Mucosa of rectum (tissue), 2 donors: ENCODE data around the gene RAVER1.

Experiments
- H3K27ac ChIP-seq, 2 donors: one replicate each; pipeline ENCODE4 v1.7.0; 2013; ENCODE audit warnings: inconsistent platforms in 2 of 2, low read depth in 2 of 2, low read length in 2 of 2
- H3K27me3 ChIP-seq, 2 donors: one replicate each; pipeline ENCODE4 v1.7.0; 2013; ENCODE audit warnings: low read length in 2 of 2; ENCODE audit not compliant: control insufficient read depth in 2 of 2, insufficient read depth in 2 of 2
- H3K36me3 ChIP-seq, 2 donors: one replicate each; pipeline ENCODE4 v1.7.0; 2013; ENCODE audit warnings: low read length in 2 of 2; ENCODE audit not compliant: control insufficient read depth in 2 of 2, insufficient read depth in 2 of 2
- H3K4me1 ChIP-seq, 2 donors: one replicate each; pipeline ENCODE4 v1.7.0; 2013; ENCODE audit warnings: low read length in 2 of 2, mild to moderate bottlenecking in 1 of 2; ENCODE audit not compliant: control insufficient read depth in 2 of 2, insufficient read depth in 2 of 2
- H3K4me3 ChIP-seq, 2 donors: one replicate each; pipeline ENCODE4 v1.7.0; 2013; ENCODE audit warnings: low read length in 2 of 2
- H3K9ac ChIP-seq, 2 donors: one replicate each; pipeline ENCODE4 v1.7.0; 2013; ENCODE audit warnings: low read length in 2 of 2, low read depth in 1 of 2, mild to moderate bottlenecking in 1 of 2
- H3K9me3 ChIP-seq, 2 donors: one replicate each; pipeline ENCODE4 v1.7.0; 2013; ENCODE audit warnings: low read length in 2 of 2; ENCODE audit not compliant: control insufficient read depth in 2 of 2
- donor health status: healthy.
- donor health status: Normal muscosa, but diverticular disease.

Gene RAVER1

DNA sequence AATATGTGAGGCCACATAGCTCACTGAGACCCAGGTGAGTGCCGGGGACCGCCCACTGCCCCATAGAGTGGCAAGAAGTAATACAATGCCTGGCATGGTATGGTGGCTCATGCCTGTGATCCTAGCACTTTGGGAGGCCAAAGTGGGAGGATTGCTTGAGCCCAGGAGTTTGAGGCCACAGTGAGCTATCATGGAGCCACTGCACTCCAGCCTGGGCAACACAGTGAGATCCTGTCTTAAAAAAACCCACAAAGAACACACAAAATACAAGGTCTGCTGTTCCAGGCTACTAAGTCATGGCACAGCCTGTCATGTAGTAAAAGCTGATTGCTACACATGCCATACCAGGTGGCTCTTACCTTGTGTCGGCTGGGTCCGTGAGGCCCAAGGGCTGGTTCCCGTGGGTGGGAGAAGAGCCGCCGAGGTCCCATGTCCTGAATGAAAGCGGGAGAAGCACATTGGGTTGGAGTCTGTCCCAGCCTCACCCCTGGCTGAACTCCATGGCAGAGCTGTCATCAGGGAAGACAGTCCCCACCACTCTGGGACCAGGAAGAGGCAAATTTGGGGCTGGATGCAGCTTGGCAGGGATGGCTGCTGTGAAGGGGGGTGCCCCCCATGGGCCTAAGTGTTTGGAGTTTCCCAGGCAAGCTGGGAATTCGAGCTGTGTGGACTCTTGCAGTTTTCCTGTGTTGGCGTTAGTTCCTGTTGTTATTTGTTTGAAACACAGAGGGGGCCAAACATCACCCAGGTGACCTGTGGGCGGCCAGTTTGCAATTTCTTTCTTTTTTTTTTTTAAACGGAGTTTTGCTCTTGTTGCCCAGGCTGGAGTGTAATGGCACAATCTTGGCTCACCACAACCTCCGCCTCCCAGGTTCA is 14.3 kb downstream of the RAVER1 start:
- no peak overlapping the region for H3K4me3 ChIP-seq
- H3K9me3 ChIP-seq: no peaks in the 10 kb centered on the region
- no peak overlapping the region for H3K27ac ChIP-seq
- no peaks in the 10 kb centered on the region for H3K27me3 ChIP-seq
- H3K36me3 ChIP-seq: peaks cover 29 to 42% of the 10 kb centered on the region in 2 donors
- H3K9ac ChIP-seq: no peak overlapping the region
- H3K4me1 ChIP-seq: peaks cover 29 to 30% of the 10 kb centered on the region in 2 donors

DNA sequence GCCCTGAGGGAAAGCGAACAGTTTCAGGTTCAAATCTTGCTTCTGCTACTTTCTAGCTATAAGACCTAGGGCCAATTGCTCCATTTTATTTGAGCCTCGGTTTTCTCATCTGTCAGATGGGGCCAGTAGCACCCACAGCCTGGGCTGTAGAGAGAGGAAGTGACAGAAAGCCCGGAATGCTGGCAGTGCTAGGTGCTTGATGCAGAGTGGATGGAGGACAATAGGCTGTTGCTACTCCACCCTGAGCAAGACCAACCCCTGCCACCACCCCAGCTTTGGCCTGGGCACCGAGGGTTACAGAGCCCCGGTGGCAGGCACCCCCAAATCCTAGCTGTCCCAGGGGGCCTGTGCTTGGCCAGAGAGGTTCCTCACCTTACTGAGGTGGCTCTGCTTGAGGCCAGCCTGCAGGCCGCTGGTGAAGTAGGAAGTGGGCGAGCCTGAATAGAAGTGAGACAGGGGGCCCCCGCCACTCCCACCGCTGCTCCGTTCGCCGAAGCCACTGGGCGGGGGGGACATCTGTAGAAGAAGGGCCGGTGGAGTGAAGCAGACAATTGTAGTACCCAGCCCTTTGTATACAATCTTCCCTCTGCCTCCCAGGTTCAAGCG is 15.4 kb downstream of the RAVER1 start:
- Histone ChIP-seq H3K4me3 (no peak overlapping the region), H3K27me3 (no peaks in the 10 kb centered on the region), H3K4me1 (peaks cover 28% of the 10 kb centered on the region in 2 donors), H3K9me3 (no peaks in the 10 kb centered on the region), H3K36me3 (peaks cover 29 to 37% of the 10 kb centered on the region in 2 donors), H3K27ac (no peak overlapping the region), H3K9ac (no peak overlapping the region)

DNA sequence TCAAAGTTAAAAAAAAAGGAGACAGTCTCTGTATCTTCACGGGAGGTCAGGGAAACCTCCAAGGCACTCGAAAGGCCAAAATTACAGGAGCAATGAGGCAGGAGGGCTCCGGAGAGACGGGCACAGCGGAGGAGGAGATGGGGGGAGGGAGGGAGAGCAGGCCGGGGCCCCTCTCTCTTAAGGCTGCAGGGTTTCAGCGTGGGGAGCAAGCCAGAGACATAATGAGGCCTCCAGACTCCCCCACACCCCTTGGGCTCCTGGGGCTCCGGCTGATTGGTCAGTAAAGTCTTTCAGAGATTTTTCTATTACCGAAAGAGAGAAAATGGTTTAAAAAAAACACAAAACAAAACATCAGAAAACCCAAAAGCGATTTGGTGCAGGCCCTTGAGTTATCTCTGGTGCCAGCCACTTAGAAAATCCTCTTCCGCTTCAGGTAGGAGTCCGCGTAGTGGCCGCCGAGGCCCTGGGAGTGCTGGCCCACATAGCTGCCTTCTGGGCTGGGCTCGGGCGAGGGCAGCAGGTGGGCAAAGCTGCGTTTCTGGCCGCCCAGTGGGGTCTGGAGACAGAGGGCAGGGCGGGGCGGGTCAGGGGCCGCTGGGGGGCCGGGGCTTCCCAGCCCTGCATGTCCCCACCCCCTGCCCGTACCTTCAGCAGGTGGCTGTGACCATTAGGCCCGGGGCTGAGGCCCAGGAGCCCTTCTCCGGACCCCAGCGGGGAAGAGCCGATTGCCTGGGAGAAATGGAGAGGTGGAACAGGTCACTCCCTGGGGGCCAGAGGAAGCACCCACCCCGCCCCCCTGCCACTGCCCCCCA is 16.1 kb downstream of the RAVER1 start:
- Histone ChIP-seq H3K27ac (no peak overlapping the region), H3K9me3 (no peaks in the 10 kb centered on the region), H3K4me3 (no peak overlapping the region), H3K4me1 (peaks cover 20 to 21% of the 10 kb centered on the region in 2 donors), H3K27me3 (no peaks in the 10 kb centered on the region), H3K9ac (no peak overlapping the region), H3K36me3 (peaks cover 26 to 32% of the 10 kb centered on the region in 2 donors)

GRCh38 chr19:10316229-10317044 is 16.9 kb downstream of the RAVER1 start:
- Histone ChIP-seq H3K9ac (peak overlapping the region in 1 of 2 donors; percentile 52), H3K4me3 (peak overlapping the region; percentile 81 to 83), H3K27ac (peak overlapping the region in 1 of 2 donors; percentile 52), H3K4me1 (peaks cover 13% of the 10 kb centered on the region in 2 donors), H3K9me3 (no peaks in the 10 kb centered on the region), H3K27me3 (no peaks in the 10 kb centered on the region), H3K36me3 (peaks cover 18 to 29% of the 10 kb centered on the region in 2 donors)

DNA sequence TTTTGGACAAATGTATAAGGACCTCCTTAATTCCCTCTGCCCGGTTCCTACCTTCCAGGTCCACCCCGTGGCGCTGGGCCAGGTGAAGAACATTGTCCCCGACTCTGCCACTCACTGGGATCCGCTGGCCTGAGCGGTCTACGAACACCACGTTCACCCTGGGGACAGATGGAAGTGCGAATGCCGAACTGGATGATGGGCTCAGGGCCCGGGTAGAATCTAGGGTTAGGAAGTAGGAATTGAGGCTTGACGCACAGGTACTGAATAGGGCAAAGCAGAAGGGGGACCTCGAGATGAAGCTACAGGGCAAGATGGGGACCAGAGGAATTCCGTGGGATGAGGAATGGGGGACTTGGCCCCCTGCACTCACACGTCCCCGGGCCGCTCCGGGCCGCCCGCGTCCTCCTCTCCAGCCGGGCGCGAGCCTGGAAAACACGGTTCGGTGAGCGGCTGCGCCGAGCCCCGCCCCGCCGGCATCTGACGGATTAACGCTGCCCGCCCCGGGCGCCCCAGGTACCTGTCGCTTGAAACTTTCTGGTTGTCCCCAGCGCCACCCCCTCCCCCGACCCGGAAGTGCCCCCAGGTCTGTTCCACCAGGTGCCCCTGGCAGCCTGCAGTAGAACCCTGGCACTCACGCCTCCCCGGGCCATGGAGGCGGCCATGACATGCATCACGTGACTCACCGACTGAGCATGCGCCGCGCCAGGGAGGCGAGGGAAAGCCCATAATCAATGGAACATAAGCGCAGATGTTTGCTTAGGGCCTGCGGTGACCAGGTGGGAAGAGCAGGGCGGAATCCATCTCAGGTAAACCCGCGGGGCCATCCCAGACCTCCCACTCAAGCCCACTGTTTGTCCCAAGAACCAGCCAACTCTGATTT is 17.8 kb downstream of the RAVER1 start, which contains the start of gene FDX2:
Gene FDX2 (minus strand): TSS at position 681 of the 880 bp plus-strand sequence. CDS start 19 bp downstream, at position 662.
- H3K9ac ChIP-seq: peak within 1 kb of the TSS; percentile 52 to 54
- peaks cover 5 to 6% of the 10 kb centered on the region in 2 donors for H3K4me1 ChIP-seq
- H3K4me3 ChIP-seq: peak within 1 kb of the TSS; percentile 81 to 83
- peak within 1 kb of the TSS in 1 of 2 donors; percentile 52 for H3K27ac ChIP-seq
- no peaks in the 10 kb centered on the region for H3K27me3 ChIP-seq
- H3K9me3 ChIP-seq: no peaks in the 10 kb centered on the region
- peaks cover 17 to 22% of the 10 kb centered on the region in 2 donors for H3K36me3 ChIP-seq

DNA sequence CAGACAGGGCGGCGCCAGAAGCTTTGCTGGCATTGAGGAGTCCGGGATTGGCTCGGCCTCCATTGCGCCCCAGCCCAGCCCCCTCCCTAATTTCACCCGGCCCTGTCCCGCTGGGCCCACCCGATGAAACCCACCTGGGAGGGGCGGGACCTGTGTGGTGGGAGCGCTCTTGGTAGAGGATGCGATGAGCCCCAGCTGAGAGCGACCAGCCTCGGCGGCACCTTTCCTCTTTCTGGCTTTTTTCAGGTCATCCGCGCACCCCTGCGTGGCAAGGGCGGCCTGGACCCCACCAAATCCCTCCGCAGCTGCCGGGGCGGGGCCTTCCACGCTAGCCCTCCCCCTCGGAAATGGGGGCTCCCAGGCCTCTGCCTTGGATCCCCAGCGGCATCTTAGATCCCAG is 23.9 kb downstream of the RAVER1 start, which contains the start of gene ZGLP1:
Gene ZGLP1 (minus strand): TSS at position 393 of the 400 bp plus-strand sequence.
- no peak within 1 kb of the TSS for H3K4me3 ChIP-seq
- no peak within 1 kb of the TSS for H3K27ac ChIP-seq
- H3K27me3 ChIP-seq: no peaks in the 10 kb centered on the region
- no peak within 1 kb of the TSS for H3K9ac ChIP-seq
- H3K9me3 ChIP-seq: no peaks in the 10 kb centered on the region
- H3K36me3 ChIP-seq: peaks cover 0 to 2% of the 10 kb centered on the region in 2 donors
- no peaks in the 10 kb centered on the region for H3K4me1 ChIP-seq

DNA sequence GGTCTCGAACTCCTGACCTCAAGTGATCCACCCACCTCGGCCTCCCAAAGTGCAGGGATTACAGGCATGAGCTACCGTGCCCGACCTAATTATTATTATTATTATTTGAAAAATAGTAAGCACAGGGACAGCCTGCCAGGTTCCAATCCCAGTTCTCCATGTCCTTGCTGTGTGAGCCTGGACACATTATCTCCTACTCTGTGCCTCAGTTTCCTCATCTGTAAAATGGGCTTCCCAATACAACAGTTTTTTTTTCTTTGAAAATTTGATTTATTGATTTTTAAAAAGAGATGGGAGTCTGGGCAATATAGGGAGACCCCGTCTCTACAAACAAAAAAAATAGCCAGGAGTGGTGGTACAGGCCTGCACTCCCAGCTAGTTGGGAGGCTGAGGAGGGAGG is 27.0 kb downstream of the RAVER1 start:
- Histone ChIP-seq H3K36me3 (no peaks in the 10 kb centered on the region), H3K9ac (no peak overlapping the region), H3K9me3 (no peaks in the 10 kb centered on the region), H3K27me3 (no peaks in the 10 kb centered on the region), H3K4me1 (no peaks in the 10 kb centered on the region), H3K27ac (no peak overlapping the region), H3K4me3 (no peak overlapping the region)

DNA sequence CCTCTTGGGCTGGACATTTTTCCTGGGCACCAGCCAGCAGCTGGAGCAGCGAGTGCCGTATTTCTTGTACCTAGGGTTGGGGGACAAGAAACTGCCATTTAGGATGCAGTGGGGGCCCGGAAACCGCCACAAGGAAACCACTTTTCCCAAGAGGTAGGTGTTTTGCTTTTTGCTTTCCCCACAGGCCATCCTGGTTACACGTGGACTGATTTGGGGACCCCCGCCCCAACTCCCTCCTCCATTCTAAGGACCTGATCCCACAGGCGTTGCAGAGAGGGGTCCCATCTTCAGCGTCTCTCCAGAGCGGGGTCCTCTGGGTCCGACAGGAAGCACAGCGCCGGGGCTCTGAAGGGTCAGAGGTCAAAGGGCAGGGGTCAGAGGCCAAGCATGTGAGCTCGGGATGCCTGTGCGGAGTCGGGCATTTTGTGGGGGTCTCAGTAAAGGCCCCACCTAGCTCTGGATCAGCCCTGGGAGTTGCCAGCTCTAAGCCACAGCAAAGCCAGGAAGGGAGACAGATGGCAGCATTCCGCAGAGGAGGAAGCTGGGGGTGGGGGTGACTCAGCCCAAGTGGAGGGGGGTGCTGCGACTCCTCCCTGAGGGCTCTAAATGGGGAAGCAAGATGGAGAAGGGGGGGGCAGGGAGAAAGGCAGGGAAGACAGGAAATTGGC is 28.1 kb downstream of the RAVER1 start:
- Histone ChIP-seq H3K27ac (no peak overlapping the region), H3K9ac (no peak overlapping the region), H3K27me3 (no peaks in the 10 kb centered on the region), H3K9me3 (no peaks in the 10 kb centered on the region), H3K36me3 (no peaks in the 10 kb centered on the region), H3K4me1 (no peaks in the 10 kb centered on the region), H3K4me3 (no peak overlapping the region)
